GM21723 (cell line): Measurements from ENCODE around the gene ARHGEF11.

Experiments used
- ATAC-seq: cut with Tn5 transposase; IDR thresholded peaks from one replicate; pipeline ENCODE4 v1.9.1; 2021; ENCODE audit warnings: mild to moderate bottlenecking, moderate library complexity; ENCODE audit not compliant: unreplicated experiment

ARHGEF11 gene

GRCh38 chr1:157001304-157001703 is 44.2 kb downstream of the ARHGEF11 start:
- no peak for ATAC-seq

DNA sequence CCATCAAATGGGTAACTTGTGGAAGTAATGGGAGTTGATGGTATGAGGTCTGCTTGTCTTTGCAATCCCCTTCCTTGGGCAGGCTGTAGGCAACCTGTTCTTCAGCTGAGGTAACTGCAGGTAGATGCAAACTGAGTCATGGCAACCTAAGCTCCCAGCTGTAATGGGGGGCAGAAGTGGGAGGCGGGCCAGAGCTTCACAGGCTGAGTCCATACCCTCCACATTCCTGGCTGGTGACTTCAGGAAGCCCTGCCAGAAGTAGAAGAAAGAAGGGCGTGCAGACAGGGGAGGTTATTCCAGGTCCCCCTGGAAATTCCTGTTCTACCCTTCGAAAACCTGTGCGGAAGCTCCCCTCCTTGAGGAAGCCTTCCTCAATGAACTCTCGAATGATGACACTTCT is 44.9 kb downstream of the ARHGEF11 start:
- ATAC-seq: no peak

DNA sequence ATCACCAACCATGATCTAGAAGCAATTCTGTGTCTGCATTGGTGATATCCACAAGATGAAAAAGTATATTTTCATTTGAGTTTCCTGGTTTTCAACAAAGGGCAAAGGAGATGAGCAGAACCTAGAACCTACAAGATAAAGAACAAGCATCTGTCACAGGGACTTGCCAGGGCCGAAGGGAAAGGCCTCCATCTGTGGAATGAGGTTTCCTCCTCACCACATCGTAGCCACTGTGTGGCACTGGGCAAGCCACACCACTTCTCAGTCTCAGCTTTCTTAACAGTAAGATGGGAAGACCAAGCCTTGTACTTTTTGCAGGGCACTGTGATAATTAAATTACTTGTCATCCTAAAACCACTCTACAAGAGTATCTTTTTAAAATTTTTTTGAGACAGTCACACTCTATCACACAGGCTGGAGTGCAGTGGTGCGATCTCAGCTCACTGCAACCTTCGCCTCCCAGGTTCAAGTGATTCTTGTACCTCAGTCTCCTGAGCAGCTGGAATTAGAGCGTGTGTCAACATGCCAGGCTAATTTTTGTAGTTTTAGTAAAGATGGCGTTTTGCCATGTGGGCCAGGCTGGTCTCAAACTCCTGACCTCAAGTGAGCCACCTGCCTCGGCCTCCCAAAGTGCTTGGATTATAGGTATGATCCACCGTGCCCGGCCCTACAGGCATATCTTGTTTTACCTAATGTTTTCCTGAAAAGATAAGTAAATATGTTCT is 45.8 kb downstream of the ARHGEF11 start:
- ATAC-seq: no peak

- no peak for ATAC-seq
Measured at GRCh38 chr1:156998840-156999500, 46.6 kb downstream of the ARHGEF11 start.

DNA sequence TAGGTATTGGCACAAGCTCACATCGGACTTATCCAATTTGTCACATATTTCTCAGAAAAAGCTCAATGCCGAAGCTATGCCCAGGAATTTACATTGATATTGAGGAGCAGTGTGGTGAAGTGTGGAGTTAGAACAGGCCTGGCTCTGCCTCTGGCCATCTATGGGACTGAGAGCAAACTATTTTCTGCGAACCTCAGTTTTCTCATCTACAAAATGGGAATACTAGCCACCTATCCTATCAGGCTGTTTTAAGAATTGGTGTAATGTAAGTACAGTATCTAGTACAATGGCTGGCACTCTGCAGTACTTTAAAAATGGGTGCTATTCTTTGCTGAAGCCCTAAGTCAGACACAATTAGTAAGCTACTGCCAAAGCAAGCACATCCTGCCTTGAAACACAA is 47.2 kb downstream of the ARHGEF11 start:
- ATAC-seq: no peak

DNA sequence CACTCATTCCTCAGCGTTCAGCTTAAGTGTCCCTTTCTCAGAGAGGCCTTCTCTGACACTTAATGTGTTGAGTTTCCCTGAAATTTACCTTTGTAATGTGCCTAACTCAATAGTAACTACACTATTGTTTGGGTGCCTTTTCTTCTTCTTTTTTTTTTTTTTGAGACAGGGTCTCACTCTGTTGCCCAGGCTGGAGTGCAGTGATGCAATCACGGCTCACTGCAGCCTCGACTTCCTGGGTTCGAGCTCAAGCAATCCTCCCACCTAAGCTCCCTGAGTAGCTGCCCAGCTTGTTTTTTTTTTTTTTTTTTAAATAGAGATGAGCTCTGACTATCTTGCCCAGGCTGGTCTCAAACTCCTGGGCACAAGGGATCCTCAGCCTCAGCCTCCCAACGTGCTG is 50.1 kb downstream of the ARHGEF11 start:
- ATAC-seq: no peak

DNA sequence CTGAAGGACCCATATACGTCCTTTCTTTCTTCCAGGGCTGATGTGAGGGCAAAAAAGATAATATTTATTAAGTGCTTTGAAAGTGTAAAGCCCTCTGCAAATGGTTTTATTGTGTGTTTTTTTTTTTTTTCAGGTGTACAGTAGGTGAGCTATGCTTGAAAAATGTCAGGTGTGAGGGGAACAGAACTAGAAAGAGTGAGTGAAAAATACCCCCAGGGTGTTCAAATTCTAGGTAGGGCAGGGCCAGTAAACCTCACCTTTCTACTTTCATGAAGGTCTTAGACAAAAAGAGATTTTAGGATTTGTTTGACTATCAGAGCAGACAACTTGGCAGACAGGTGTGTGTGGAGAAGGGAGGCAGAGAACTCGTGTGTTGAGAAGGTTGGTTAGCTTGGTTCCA is 51.3 kb downstream of the ARHGEF11 start:
- no peak for ATAC-seq

DNA sequence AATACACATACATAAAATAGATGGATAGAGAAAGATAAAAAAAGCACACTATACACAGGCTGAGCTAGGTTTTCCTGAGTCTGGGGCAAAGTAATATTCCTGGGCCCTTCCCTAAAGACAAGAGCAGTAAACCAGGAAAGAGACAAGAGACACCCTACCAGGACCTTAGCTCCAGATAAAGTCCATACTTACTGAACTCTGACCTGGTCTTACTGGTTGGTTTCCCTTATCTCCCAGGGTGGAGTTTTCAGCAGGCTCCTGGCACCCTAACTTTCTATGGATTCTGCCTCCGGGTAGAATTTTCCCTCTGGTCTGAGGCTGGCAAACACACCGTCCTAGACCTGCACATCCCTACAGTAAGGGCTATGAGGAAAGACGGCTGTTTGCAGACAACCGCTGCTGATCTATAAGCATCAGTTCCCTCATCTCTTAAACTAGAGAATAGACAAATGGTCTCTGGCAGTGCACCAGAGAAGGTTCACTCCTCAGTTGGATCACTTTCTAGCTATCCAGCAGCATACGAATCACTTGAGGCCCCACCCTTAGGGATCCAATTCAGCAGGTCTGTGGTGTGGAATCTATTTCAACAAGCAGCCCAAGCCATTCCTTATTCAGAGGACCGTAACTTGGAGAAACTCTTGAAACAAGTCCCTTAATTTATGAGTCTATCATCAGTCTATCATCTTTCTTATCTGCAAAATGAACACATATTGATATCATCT is 52.0 kb downstream of the ARHGEF11 start:
- no peak for ATAC-seq

- ATAC-seq: no peak
Measured at GRCh38 chr1:156992215-156992614, 53.3 kb downstream of the ARHGEF11 start.

DNA sequence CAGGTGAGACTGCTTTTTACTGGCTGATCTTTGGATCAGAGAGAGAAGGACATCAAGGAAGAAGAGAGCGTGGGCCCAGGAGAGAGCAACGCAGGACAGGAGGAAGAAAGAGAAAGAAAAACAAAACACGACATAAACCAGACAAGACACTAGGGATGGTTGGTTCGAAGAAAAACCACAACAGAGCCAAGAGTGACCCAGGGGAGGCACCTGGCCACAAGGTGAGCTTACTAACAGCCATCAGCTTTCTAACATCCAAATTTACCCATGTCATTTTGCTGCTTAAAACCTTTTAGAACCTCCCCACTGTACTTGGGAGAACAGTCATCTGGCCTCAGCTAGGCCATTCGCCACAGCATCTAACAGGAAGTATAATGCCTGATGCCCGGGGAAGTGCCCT is 57.8 kb downstream of the ARHGEF11 start:
- ATAC-seq: no peak

DNA sequence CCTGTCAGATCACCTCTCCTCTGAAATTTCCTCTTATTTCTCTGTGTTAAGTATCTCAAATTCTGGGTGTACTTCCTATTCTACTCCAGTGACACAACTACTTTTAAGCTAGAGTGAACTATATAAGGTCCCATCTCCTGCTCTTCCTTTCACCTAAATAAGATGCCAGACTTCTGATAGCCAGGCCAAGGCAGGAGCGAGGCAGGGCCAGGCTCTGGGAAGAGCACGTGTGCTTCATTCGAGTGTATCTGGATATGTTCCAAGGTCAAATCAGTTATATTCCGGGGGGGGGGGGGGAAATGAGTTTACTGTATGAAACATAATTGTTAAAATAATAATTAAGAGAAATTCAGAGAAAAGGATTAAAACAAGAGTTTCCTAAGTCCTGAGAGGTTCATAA is 65.0 kb downstream of the ARHGEF11 start:
- ATAC-seq: no peak

- ATAC-seq: no peak
Measured at GRCh38 chr1:156975084-156975483, 70.5 kb downstream of the ARHGEF11 start.

GRCh38 chr1:156973417-156973816 is 72.1 kb downstream of the ARHGEF11 start:
- ATAC-seq: no peak

DNA sequence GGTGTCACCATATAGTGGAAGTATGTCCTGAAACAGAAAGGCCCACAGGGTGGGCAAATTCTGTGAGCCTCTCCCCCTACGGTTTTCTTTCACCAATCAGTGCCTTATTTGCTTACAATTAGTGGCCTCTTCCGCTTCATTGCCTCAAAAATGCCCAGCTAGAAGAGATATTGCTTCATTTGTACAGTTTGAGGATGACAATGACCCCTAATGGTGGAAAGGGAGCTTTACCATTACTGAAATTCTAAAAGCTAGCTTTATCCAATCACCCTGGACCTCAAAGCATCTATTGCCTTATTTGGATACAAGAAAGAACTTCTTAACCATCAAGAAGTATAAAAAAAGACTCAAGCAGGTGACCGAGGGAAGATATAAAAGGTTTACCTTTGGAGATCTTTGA is 75.5 kb downstream of the ARHGEF11 start:
- ATAC-seq: no peak

DNA sequence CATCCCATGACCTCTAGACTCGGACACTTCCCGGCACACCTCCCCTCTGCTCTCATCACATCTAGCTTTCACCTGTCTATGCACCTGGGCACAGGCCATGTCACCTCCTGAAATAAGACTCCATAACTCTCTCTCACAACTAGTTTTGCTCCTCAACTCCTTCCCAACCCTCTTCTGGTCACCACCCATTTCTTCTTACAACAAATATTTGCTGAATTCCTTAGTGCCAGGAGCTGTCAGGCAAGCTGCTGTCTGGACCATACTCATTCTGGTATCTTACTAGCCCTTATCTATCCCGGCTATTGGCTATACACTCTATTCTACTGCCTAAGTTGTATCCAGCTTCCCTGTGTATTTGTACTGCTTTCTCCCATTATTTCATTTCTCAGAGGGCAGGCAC is 76.0 kb downstream of the ARHGEF11 start:
- ATAC-seq: no peak

GRCh38 chr1:156964441-156964840 is 81.1 kb downstream of the ARHGEF11 start:
- ATAC-seq: no peak

DNA sequence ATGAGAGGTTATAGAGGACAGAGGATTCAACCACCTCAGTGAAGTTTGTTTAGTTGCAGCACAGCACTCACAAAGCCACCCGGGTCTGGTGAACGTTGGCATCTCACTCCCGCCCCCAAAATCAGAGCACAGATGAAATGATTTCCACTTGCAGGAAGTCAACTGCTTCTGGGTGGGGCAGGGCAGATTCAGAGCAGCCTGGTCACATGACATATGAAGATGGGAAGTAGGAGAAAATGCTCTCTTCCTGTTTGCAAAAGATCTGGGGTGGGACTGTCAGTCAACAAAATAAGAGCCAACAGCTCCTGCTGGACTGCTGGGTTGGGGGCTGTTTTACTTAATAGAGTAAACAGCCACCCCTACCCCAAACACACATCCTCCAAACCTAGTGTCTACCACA is 81.9 kb downstream of the ARHGEF11 start:
- no peak for ATAC-seq

DNA sequence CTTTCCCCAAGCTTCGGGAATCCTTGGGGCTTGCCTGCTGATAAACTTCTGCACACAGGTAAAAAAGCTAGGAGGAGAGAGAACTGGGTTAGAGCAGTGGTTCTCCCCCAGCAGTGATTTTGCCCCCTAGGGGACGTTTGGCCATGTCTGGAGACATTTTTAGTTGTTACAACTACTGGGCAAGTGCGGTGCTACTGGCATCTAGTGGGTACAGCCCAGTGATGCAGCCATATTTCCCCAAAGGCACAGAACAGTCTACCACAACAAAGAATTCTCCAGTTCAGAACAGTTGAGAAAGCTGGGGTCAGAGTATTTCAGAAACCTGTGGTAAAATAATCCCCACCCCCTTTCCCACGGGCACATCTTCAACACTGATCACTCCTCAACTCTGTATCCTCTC is 83.8 kb downstream of the ARHGEF11 start:
- ATAC-seq: no peak

- ATAC-seq: no peak
Measured at GRCh38 chr1:156959925-156960324, 85.6 kb downstream of the ARHGEF11 start.

DNA sequence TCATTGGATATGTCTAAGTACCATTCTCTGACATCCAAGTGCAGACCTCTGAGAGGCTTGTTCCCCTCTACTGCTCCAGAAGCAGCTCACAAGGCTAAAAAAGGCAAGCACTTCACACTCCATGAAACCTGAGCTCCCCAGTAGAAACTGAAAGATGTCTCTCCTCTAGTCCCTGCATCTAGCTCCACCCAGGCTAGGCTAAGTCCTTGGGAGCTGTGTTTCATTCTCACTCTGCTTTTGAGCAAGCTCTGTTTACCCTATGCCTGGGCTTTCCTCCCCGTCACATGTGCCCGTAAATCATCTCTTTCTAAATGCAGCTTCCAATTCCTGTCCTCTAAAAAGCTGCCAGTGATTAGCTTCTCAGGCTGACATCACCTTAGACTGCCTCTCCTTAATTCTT is 86.1 kb downstream of the ARHGEF11 start:
- ATAC-seq: no peak

DNA sequence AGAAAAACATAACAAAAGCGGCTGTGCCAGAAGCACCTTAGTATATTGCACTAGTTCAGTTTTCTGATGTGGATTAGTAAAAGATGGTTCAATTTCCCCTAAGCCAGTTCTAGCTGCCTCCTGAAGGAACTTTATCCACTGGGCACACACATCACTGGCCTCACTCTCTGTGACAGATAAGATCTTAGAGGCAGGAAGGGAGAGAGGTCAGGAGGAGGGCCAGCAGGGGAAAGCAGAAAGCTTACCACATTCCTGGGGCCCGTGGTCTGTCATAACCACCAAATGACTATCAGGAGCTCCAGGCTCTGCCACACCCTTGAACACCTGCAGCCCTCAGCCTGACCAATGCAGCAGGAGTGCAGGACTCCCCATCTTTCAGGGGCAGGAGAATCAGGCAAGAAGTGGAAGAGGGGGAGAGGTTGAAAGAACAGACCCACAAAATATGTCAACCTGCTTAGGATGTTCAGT is 87.3 kb downstream of the ARHGEF11 start:
- no peak for ATAC-seq

DNA sequence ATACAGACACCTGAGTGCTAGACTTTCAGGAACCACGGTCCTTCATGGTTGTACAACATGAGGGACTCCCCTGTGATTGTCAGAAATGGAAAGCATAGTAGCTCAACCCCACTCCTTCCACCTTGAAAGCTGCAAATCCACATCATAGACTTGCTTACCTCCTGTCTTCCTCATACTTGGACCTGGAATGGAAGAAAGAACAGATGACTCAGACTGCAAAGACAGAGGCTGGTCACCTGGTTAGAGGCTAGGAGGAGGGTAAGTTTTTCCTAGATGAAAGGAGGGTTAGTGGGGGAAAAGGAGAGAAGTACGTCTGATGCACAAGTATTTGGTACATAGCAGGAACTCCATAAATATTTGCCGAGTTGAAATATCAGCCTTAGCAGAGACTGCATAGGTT is 87.9 kb downstream of the ARHGEF11 start:
- ATAC-seq: no peak
